OCI-LY1 (cell line): ENCODE results near the gene IL20.

Experiments
- H2AFZ ChIP-seq: fragments of 200-600 bp; sonication (generic), shearing (Covaris generic); 2 replicates; pipeline ENCODE4 v1.6.0; 2014; ENCODE audit warnings: antibody characterized with exemption, mild to moderate bottlenecking, low read length
- H3F3A ChIP-seq: fragments of 200-600 bp; sonication (generic), shearing (Covaris generic); 2 replicates; pipeline ENCODE4 v1.6.0; 2014; ENCODE audit warnings: mild to moderate bottlenecking, antibody characterized with exemption, low read length, moderate library complexity; ENCODE audit not compliant: insufficient read depth
- H3K27ac ChIP-seq: fragments of 200-600 bp; sonication (generic); 2 replicates; pipeline ENCODE4 v1.5.1; 2014; ENCODE audit warnings: low read length, mixed run types, mild to moderate bottlenecking, low read depth; ENCODE audit not compliant: poor library complexity, severe bottlenecking
- H3K27me3 ChIP-seq: fragments of 200-600 bp; sonication (generic); 2 replicates; pipeline ENCODE4 v1.6.0; 2014; ENCODE audit warnings: antibody characterized with exemption, mild to moderate bottlenecking, low read length, moderate library complexity; ENCODE audit not compliant: insufficient read depth
- H3K36me3 ChIP-seq: fragments of 200-600 bp; sonication (generic); 2 replicates; pipeline ENCODE4 v1.6.1; 2014; ENCODE audit warnings: mild to moderate bottlenecking, antibody characterized with exemption, low read length, moderate library complexity, mixed read lengths; ENCODE audit not compliant: insufficient read depth
- H3K4me1 ChIP-seq: fragments of 200-600 bp; sonication (generic); 2 replicates; pipeline ENCODE4 v1.5.1; 2014; ENCODE audit warnings: mild to moderate bottlenecking, low read length, moderate library complexity; ENCODE audit not compliant: insufficient read depth, severe bottlenecking
- H3K4me2 ChIP-seq: fragments of 200-600 bp; sonication (generic), shearing (Covaris generic); 2 replicates; pipeline ENCODE4 v1.6.1; 2014; ENCODE audit warnings: low read length
- H3K4me3 ChIP-seq: fragments of 200-600 bp; sonication (generic); 2 replicates; pipeline ENCODE4 v1.5.1; 2014; ENCODE audit warnings: low read length, low read depth, mild to moderate bottlenecking, mixed read lengths; ENCODE audit not compliant: poor library complexity, severe bottlenecking
- H3K79me2 ChIP-seq: fragments of 200-600 bp; shearing (Covaris generic); 2 replicates; pipeline ENCODE4 v1.6.1; 2016; ENCODE audit warnings: mixed run types, low read length, mixed read lengths; ENCODE audit not compliant: insufficient read depth
- H3K9ac ChIP-seq: fragments of 200-600 bp; sonication (generic), shearing (Covaris generic); 2 replicates; pipeline ENCODE4 v1.6.1; 2014; ENCODE audit warnings: mild to moderate bottlenecking, low read length, mixed read lengths
- H3K9me2 ChIP-seq: fragments of 200-600 bp; sonication (generic), shearing (Covaris generic); 2 replicates; pipeline ENCODE4 v1.6.1; 2014; ENCODE audit warnings: low read depth, mild to moderate bottlenecking, low read length, mixed read lengths
- H3K9me3 ChIP-seq: fragments of 200-600 bp; shearing (Covaris generic); 2 replicates; pipeline ENCODE4 v1.6.1; 2014; ENCODE audit warnings: low read length, mixed read lengths
- H4K20me1 ChIP-seq: fragments of 200-600 bp; sonication (generic), shearing (Covaris generic); 2 replicates; pipeline ENCODE4 v1.6.0; 2016; ENCODE audit warnings: mild to moderate bottlenecking, low read length; ENCODE audit not compliant: insufficient read depth
- EZH2 ChIP-seq: fragments of 200-600 bp; sonication (generic), shearing (Covaris generic); IDR thresholded peaks from 2 replicates; pipeline ENCODE4 v1.8.0; 2017; ENCODE audit warnings: borderline replicate concordance, mixed run types, mild to moderate bottlenecking, antibody characterized with exemption, low read length, moderate library complexity, mixed read lengths
- TF ChIP-seq, protein P1 (sequence below): fragments of 200-600 bp; sonication (generic), shearing (Covaris generic); IDR thresholded peaks from 2 replicates; pipeline ENCODE4 v1.5.1; 2017; ENCODE audit warnings: mild to moderate bottlenecking, antibody characterized with exemption, low read length, moderate library complexity, mixed read lengths

The IL20 gene

DNA sequence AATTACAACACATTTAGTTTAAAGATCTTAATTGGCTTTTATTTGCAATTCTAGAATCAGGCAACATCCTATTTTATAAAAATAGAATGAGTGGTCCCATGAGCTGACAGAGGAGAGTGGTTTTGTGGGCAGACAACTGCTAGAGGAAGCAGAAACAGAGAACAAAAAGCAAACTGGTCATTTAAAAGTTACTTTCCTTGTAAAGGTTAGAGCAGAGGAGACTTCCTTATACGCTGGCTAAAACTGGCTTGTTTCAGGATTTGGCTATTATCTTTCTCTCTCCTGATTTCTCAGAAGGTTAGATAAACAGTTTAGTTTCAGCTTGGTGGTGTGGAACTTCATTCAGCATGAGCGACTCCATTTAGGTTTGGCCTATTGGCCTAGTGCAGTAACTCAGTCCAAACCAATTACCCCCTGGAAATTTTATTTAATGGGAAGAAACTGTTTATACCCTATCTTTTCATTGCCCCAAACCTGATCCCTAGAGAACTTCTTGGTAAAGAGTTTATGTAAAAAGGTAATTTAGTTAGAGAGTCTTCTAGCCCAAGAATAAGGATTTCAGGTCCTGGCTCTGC lies 32.2 kb upstream of the IL20 start:
- H3K79me2 ChIP-seq: no peaks in the 10 kb centered on the region
- no peak overlapping the region for H2AFZ ChIP-seq
- H3K36me3 ChIP-seq: no peaks in the 10 kb centered on the region
- 0 out of 2 replicates have a peak, but pooled peaks cover 5% of the 10 kb centered on the region for H3K27me3 ChIP-seq
- H3K9me2 ChIP-seq: no peaks in the 10 kb centered on the region
- H3K4me1 ChIP-seq: no peaks in the 10 kb centered on the region
- no peak overlapping the region for H3K4me2 ChIP-seq
- no peaks in the 10 kb centered on the region for H4K20me1 ChIP-seq
- no peaks in the 10 kb centered on the region for H3F3A ChIP-seq
- H3K4me3 ChIP-seq: no peak overlapping the region
- H3K9me3 ChIP-seq: no peaks in the 10 kb centered on the region
- no peak overlapping the region for H3K9ac ChIP-seq
- TF ChIP-seq, protein P1, sequence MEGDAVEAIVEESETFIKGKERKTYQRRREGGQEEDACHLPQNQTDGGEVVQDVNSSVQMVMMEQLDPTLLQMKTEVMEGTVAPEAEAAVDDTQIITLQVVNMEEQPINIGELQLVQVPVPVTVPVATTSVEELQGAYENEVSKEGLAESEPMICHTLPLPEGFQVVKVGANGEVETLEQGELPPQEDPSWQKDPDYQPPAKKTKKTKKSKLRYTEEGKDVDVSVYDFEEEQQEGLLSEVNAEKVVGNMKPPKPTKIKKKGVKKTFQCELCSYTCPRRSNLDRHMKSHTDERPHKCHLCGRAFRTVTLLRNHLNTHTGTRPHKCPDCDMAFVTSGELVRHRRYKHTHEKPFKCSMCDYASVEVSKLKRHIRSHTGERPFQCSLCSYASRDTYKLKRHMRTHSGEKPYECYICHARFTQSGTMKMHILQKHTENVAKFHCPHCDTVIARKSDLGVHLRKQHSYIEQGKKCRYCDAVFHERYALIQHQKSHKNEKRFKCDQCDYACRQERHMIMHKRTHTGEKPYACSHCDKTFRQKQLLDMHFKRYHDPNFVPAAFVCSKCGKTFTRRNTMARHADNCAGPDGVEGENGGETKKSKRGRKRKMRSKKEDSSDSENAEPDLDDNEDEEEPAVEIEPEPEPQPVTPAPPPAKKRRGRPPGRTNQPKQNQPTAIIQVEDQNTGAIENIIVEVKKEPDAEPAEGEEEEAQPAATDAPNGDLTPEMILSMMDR: no peak
- TF ChIP-seq EZH2: no peak
- H3K27ac ChIP-seq: no peak overlapping the region

DNA sequence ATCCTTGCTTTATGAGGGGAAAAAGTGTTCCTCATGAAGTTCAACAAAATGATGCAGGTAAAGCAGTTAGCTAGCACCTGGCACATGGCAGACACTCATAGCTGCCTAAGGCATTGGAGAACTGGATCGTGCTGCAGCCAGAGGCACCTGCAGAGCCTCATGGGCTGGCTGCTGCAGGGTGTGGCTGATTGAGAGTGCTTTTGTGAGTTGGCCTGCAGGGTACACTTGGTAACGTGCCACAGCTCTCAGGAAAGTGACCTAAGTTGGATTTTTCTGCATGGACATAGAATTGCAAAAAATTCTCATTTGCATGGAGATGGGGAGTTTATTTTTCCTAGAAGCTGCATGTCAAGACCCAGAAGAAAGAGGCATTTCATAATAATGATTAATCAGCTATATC lies 31.6 kb upstream of the IL20 start:
- no peak overlapping the region for H3K4me3 ChIP-seq
- no peaks in the 10 kb centered on the region for H4K20me1 ChIP-seq
- no peak overlapping the region for H3K4me2 ChIP-seq
- H3K79me2 ChIP-seq: no peaks in the 10 kb centered on the region
- no peak overlapping the region for H2AFZ ChIP-seq
- H3F3A ChIP-seq: no peaks in the 10 kb centered on the region
- no peaks in the 10 kb centered on the region for H3K9me2 ChIP-seq
- H3K27ac ChIP-seq: no peak overlapping the region
- H3K9me3 ChIP-seq: no peaks in the 10 kb centered on the region
- H3K27me3 ChIP-seq: 0 out of 2 replicates have a peak, but pooled peaks cover 5% of the 10 kb centered on the region
- no peaks in the 10 kb centered on the region for H3K36me3 ChIP-seq
- H3K4me1 ChIP-seq: no peaks in the 10 kb centered on the region
- H3K9ac ChIP-seq: no peak overlapping the region
- TF ChIP-seq EZH2: no peak
- TF ChIP-seq, protein P1: no peak

DNA sequence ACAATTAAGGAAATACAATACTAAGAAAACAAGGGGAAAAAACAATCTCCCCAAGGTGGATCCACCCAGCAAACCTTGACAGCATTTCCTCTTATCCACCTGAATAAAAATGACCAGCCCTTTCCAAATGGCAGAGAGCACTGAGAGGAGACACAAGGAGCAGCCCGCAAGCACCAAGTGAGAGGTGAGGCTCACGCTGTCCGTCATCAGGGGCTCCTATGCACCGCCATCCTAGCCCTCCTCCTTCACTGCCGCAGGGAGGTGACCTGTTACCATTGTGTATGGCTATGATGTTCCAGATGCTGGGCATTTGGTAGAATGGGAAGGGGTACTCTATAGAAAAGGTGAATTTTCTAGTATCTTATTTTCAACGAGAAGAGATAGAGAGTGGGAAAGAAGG lies 31.2 kb upstream of the IL20 start:
- H3K27me3 ChIP-seq: 0 out of 2 replicates have a peak, but pooled peaks cover 5% of the 10 kb centered on the region
- no peaks in the 10 kb centered on the region for H3K9me3 ChIP-seq
- H3K9ac ChIP-seq: no peak overlapping the region
- no peak overlapping the region for H2AFZ ChIP-seq
- no peaks in the 10 kb centered on the region for H3K9me2 ChIP-seq
- H3K4me2 ChIP-seq: no peak overlapping the region
- no peaks in the 10 kb centered on the region for H3K79me2 ChIP-seq
- H3K4me1 ChIP-seq: no peaks in the 10 kb centered on the region
- TF ChIP-seq EZH2: no peak
- TF ChIP-seq, protein P1: no peak
- H3F3A ChIP-seq: no peaks in the 10 kb centered on the region
- no peaks in the 10 kb centered on the region for H3K36me3 ChIP-seq
- H3K27ac ChIP-seq: no peak overlapping the region
- no peak overlapping the region for H3K4me3 ChIP-seq
- H4K20me1 ChIP-seq: no peaks in the 10 kb centered on the region
